Measurements from ENCODE around the gene MED13. TPM values are rescaled to one million over a fixed set of nuclear protein-coding genes. Genes with fewer than 3 reads are reported as not detected.

MED13 gene
- polyA plus RNA-seq, 1 of the 3 experiments (the other 2 are of a cell fraction), result 6.3 TPM

- TF ChIP-seq NFIC (IDR thresholded peaks at IDR 0.05; ENCODE audit: borderline replicate concordance), result no peak
- no peak for TF ChIP-seq MXI1 (IDR thresholded peaks at IDR 0.05; ENCODE audit: low read depth, low read length)
- no peak for TF ChIP-seq JUND (IDR thresholded peaks at IDR 0.05)
- no peak for TF ChIP-seq USF1 (IDR thresholded peaks at IDR 0.05; ENCODE audit: borderline replicate concordance, low read depth)
- TF ChIP-seq FOXJ3 (CRISPR knock-in tag; IDR thresholded peaks at IDR 0.05), result no peak
- TF ChIP-seq FOSL2 (IDR thresholded peaks at IDR 0.05; ENCODE audit: borderline replicate concordance, low read depth), result no peak
- no peak for TF ChIP-seq ELF1 (IDR thresholded peaks at IDR 0.05)
- TF ChIP-seq REST (IDR thresholded peaks at IDR 0.05; ENCODE audit: low read depth, low read length), result no peak
- no peak for TF ChIP-seq SIN3A (IDR thresholded peaks at IDR 0.05; ENCODE audit: borderline replicate concordance, low read depth, low read length)
- no peak for TF ChIP-seq RFX5 (IDR thresholded peaks at IDR 0.05; ENCODE audit: low read length)
- TF ChIP-seq PBX3 (IDR thresholded peaks at IDR 0.05), result no peak
- TF ChIP-seq NRF1 (IDR thresholded peaks at IDR 0.05; ENCODE audit: low read depth, low read length), result no peak
Measured at GRCh38 chr17:62090868-62091267, 25.8 kb upstream of the MED13 start (continued).

- POLR2A ChIA-PET, result no interaction called here
Measured at GRCh38 chr17:62090021-62090824, 25.1 kb upstream of the MED13 start.

More at GRCh38 chr17:62090021-62090824, 25.1 kb upstream of the MED13 start:
- H3K4me1 ChIP-seq (ENCODE audit: control insufficient read depth in 1 of 2, insufficient read depth in 2 of 2, low read depth in 1 of 2, low read length in 1 of 2), result peaks cover 8 to 11% of the 10 kb centered on the region in 2 experiments; a peak in 3 of 4 replicates
- H3K27me3 ChIP-seq (ENCODE audit: insufficient read depth), result no peaks in the 10 kb centered on the region
- 91% methylated on average over 7 of the region's 7 CpGs for WGBS (ENCODE audit: low lambda C conversion rate)
- TF ChIP-seq USF1 (IDR thresholded peaks at IDR 0.05; ENCODE audit: borderline replicate concordance, low read depth) (no peak), SMC3 (IDR thresholded peaks at IDR 0.05; ENCODE audit: low read depth, low read length) (no peak)
- no peaks in the 10 kb centered on the region for H3K79me2 ChIP-seq (ENCODE audit: insufficient read depth)
- no peak overlapping the region for H3K4me2 ChIP-seq
- H3K27ac ChIP-seq (ENCODE audit: low read depth in 2 of 2, low read length in 1 of 2), result no peak overlapping the region
- CTCF ChIA-PET, result interaction anchor here (1.1 to 3.9 kb wide), 2 partner anchors 18 to 19 kb away, joined by 3 to 17 read pairs; no protein-coding TSS in a partner anchor
- H2AFZ ChIP-seq (ENCODE audit: low read depth), result no peak overlapping the region
- DNase-seq, result no peak
- H3K9me3 ChIP-seq, result no peaks in the 10 kb centered on the region
- H3K9ac ChIP-seq, result no peak overlapping the region
- no peaks in the 10 kb centered on the region for H4K20me1 ChIP-seq (ENCODE audit: insufficient read depth)
- H3K4me3 ChIP-seq (ENCODE audit: low read depth in 2 of 2, low read length in 1 of 2), result no peak overlapping the region
- no peaks in the 10 kb centered on the region for H3K36me3 ChIP-seq (replicated peaks in 1 of 2; ENCODE audit: control insufficient read depth in 1 of 2, insufficient read depth in 2 of 2, low read length in 1 of 2)
- peaks cover 14% of the 10 kb centered on the region for H3F3A ChIP-seq (replicated peaks; ENCODE audit: insufficient read depth)
- H3K9me2 ChIP-seq, result no peaks in the 10 kb centered on the region

All from SK-N-SH (cell line).